ENCODE data around the gene FAF2.
"Not testable (repeated sequence)": the region's sequence is repeated elsewhere in the genome, so short reads cannot be mapped to it uniquely, and the experiment has no call there.

FAF2 gene

GRCh38 chr5:176420086-176420485 lies 28.1 kb upstream of the FAF2 start:
- DNase-seq, result no peak

- no peak for DNase-seq
Observed at GRCh38 chr5:176420972-176421544, 27.1 kb upstream of the FAF2 start.

GRCh38 chr5:176424181-176424580 lies 24.0 kb upstream of the FAF2 start:
- DNase-seq, result no peak

DNA sequence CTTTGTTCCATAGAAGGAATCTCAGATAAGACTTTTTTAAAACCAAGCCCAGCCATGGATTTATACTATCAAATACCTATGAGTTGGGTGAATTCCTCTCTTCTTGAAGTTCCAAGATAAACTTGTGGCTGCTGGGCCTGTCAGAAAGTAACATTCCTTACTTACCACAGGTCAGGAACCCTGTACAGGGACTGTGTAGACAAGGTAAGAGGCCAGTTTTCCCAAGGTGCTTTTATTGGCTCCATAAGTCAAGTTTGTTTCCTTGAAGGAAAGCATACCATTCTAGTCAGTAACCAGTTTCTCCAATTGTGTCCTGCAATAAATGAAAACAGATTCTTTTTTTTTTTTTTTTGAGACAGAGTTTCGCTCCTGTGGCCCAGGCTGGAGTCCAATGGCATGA lies 23.0 kb upstream of the FAF2 start:
- no peak for DNase-seq

DNA sequence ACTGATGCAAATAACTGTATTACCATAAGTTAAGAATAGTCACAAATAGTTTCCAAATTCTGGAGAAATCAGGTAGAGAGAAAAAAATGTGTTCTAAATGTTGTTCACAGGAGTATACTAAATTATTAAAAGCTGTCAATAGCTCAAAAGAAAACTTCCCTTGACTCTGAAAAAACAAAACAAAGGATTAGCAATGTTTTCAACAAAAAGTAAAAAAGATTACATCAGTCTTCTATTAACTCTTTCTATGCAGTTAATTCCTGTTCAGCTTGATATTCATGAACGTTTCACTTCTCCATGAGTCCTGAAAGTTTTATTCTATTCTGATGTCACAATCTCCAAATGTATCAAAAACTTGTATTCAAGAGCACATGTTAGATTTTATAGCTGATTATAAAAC lies 22.4 kb upstream of the FAF2 start:
- DNase-seq, result no peak

DNA sequence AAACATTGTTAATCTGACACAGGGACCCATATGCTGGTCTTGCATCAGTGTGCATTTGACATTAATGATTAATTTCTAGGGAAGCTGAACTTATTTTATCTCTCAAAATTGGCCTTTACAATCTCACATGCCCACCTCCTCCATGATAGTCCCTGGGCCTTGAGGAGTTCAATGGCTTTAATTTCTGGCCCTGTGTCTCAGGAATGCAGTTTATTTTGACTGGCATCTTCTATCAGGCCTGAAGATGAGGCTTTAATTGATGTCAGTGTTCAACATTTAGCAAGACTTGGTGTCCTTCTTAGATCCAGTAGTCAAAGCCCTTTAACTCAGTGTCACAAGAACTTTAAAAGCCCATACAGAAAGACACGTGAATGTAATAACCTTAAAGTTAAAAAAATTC lies 21.3 kb upstream of the FAF2 start:
- no peak for DNase-seq

DNA sequence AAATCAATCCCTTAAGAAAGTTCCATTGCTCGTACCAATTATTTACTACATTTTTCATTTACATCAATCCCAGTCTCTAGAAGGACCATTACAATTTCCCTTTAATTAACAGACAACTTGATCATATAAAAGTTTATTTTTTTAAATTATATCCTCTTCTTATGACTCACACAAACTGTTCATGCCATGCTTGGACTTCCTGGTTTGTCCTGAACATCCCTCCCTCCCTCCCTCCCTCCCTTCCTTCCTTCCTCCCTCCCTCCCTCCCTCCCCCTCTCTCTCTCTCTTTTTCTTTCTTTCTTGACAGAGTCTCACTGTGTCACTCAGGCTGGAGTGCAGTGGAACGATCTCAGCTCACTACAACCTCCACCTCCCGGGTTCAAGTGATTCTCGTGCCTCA lies 20.2 kb upstream of the FAF2 start:
- no peak for DNase-seq

DNA sequence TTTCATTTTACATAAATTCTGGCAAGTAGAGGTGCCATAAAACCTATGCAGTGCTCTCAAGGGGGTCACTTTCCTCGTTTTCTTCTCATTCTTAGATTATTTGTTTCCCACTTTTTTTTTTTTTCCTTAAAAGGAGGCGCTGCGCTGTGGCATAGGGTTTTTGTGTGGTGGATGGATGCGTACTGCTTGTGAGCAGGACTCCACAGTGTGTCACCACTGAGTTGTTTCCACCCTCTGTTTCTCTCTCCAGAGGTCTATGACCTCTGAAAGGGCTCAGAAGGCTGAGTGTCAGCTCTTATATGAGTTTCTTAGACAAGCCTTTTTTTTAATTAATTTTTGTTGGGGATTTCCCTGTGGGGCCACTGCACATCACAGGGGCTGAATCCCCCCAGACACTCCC lies 18.2 kb upstream of the FAF2 start:
- no peak for DNase-seq

DNA sequence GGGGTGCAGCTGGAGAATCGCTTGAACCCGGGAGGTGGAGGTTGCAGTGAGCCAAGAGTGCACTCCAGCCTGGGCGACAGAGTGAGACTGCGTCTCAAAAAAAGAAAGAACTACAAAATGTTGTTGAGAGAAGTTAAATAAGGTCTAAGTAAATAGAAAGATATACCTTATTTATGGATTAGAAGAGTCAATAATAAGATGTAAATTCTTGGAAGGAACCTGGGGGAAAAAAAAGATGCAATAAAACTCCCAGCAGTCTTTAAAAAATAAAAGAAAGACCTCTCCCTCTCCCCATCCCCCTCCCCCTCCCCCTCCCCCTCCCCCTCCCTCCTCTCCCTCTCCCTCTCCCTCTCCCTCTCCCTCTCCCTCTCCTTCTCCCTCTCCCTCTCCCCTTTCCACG lies 15.5 kb upstream of the FAF2 start:
- DNase-seq, result no peak

- DNase-seq, result no peak
Observed at GRCh38 chr5:176436656-176437055, 11.5 kb upstream of the FAF2 start.

- DNase-seq, result no peak
Observed at GRCh38 chr5:176438959-176439757, 9.0 kb upstream of the FAF2 start.

GRCh38 chr5:176440927-176441706 lies 7.1 kb upstream of the FAF2 start:
- DNase-seq, result no peak

DNA sequence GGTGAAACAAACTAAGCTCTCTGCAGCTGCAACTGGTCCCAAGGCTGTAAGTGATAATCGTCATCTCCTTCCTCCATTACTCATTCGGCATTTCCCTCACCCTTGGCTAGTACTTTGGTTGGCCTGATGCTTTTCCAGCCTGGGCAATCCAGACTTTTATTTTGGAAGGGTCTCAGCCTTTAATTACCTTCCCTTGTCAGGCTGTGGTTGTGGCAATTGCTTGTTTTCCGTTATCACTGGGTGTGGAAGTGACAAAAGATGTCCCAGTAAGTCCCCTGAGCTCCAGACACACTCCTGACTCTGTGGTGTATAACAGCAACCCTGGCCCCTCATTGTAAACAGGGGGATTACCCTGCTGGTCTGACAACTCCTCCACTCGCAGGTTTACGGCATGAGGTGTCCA lies 6.3 kb upstream of the FAF2 start:
- no peak for DNase-seq

DNA sequence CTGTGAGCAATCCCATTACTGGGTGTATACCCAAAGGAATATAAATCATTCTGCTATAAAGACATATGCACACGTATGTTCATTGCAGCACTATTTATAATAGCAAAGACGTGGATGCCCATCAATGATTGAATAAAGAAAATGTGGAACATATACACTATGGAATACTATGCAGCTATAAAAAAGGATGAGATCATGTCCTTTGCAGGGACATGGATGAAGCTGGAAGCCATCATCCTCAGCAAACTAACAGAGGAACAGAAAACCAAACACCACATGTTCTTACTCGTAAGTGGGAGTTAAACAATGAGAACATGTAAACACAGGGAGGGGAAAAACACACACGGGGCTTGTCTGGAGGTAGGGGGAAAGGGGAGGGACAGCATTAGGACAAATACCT lies 5.3 kb upstream of the FAF2 start:
- not testable (repeated sequence) for DNase-seq

DNA sequence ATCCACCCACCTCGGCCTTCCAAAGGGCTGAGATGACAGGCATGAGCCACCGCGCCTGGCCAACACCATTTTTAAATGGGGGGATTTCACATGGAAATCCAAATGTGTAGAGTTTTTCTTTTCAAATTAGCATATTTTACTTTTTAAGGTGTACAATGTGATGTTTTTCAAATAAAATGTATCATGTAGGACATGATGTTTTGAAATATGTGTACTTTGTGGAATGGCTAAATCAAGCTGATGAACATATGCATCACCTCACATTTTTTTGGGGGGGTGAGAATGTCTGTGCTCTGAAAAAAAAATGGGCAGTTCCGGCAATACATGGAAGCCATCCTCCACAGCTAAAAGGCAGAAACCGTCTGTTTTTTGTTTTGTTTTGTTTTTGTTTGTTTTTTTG lies 3.4 kb upstream of the FAF2 start:
- no peak for DNase-seq

GRCh38 chr5:176446028-176446665 lies 2.0 kb upstream of the FAF2 start:
- no peak for DNase-seq

- DNase-seq, result no peak
Observed at GRCh38 chr5:176446884-176447590, 1.1 kb upstream of the FAF2 start.

DNA sequence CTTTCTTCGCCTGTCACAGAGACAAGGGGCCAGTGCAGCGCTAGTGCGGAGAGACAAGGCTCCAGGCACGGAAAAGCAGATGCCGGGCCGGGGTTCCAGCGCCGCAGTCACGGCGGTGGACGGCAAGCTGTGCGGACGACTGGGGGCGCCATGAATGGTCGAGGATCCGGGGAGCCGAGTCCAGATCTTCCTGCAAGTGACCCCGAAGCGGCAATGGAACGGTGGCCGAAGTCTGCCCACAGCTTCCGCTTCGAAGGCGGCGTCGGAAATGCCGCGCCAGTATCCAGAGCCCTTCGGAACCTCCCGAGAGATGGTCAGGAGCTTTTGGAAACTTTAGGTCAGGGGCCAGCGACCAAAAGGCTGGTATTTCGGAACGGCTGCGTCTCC lies 601 bp upstream of the FAF2 start:
- DNase-seq, result no peak

DNA sequence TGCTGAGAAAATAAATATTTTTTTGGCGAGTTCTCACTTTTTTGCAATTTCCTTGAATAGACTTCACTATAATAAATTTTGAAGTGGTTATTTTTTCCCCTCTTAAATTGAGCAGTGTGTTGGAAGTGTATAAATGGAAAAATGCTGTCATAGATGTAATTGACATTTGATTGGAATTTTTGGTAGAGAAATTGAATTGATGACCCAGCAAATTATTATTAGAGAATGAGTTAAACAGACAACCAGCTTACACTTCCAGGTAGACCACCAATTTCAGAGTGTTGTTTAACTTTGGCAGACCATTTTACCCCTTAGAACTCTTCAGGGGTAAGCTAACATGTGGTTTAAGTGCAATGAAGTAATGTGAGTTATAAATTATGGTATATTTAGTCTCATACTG lies 1.9 kb downstream of the FAF2 start:
- no peak for DNase-seq

- no peak for DNase-seq
Observed at GRCh38 chr5:176454724-176455394, 6.7 kb downstream of the FAF2 start.

- DNase-seq, result no peak
Observed at GRCh38 chr5:176458904-176459561, 10.8 kb downstream of the FAF2 start.

DNA sequence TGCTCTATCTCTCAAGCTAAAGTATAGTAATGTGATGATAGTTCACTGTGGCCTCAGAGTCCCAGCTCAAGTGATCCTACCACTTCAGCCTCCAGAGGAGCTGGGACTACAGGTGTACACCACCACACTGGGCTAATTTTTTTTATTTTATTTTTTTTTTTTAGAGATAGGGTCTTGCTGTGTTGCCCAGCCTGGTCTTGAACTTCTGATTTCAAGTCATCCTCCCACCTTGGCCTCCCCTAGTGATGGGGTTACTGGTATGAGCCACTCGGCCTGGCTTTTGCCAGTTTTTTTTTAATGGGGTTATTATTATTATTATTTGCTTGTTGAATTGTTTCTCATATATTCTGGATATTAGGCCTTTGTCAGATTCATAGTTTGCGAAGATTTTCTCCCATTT lies 13.2 kb downstream of the FAF2 start:
- DNase-seq, result no peak

All from NCI-H1417 treated with DMSO at 0.1 percent for 48 hours (cell line).